ENCODE measurements around the gene SHOX.
"Not testable (repeated sequence)": the region's sequence is repeated elsewhere in the genome, so short reads cannot be mapped to it uniquely, and the experiment has no call there.

Gene SHOX

DNA sequence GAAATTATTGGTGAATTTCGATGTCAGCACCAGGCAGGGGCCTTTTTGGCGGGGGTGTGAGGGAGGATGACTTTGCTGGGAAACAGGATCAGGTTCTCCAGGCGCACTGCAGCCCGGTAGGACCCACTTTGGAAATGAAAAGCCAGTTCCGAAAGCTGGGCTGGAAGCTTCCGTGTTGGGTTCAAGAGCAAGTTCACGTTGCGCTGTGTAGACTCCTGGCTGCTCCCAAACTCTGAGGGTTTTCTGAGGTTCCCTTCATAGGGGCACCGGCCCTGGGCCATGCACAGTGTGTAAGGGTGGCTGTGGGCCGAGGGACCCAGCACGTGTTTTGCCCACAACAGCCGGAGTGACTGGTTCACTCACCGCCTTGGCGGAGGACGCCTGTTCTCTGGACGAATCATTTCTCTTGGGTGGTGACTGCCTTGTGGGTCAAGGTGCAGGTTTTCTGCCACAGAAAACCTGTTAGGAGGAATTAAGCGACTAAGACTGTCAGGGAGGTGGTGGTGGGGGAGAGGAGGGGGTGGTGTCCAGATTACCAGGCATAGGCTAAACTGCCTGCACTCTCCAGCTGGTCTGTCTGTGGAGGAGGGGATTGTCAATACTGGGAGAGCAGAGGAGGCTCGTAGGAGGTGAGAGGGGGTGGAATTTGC is 8.0 kb downstream of the SHOX start:
- no peak for DNase-seq

DNA sequence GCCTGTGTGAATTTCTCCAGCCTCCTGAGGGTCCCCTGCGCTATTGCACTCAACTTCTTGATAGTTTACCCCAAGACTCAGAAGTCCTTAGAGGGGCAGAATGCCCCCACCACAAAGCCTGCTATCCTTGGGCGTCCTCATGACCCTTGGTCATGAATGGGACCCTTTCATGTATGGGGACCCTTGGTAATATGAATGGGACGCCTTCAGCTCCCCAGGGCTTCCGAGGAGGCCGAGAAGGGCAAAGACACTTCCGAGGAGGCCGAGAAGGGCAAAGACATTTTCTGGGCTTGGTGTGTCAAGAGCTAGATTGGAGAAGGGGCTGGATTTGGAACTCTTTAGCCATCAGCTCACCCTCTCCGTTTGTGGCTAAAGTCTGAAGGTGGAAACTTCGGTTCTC is 8.6 kb downstream of the SHOX start:
- no peak for DNase-seq

DNA sequence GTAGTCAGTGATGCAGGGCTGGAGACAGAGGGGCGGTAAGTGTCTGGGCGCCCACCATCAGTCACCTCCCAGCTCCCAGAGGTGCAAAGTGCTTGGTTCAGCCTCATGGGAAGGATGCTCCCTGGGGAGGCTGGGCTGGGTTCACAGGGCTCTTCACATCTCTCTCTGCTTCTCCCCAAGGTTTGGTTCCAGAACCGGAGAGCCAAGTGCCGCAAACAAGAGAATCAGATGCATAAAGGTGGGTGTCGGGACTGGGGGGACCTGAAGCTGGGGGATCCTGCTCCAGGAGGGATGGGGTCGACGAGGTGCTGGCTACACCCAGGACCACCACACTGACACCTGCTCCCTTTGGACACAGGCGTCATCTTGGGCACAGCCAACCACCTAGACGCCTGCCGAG is 10.1 kb downstream of the SHOX start:
- DNase-seq: no peak

DNA sequence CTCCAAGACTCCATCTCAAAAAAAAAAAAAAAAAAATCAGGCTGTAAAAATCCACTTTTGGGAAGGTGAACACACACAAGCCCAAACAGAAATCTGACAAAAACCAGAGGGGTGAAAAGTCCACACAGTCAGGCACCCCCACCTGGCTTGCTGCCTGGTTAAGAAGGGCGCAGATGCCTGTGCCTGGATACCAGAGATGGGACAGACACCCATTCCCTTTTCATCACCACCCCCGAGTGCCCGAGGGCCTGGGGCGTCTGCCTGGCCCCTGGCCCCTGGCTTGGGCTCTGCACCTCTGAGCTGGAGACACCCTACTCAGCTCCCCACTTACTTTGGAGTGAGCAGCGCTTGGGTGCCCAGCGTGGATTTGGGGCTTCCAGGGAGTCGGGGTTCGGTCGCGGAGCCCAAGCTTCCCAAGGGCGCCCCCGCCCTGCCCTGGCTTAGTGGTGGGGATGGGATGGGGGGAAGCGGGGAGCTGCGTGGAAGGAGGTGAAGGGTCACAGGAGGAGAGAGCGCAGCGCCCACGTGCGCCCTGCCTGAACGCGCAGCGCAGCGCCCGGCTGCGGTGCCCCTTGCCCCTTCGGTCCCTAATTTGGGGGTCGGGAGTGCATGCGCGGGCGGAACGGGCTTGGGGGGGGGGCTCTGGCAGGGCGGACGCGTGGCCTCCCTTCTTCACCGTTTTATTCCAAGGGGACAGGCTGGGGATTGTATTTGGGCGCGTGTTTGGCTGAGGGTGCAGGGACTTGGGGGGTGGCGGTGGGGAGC is 11.3 kb downstream of the SHOX start:
- DNase-seq: no peak

DNA sequence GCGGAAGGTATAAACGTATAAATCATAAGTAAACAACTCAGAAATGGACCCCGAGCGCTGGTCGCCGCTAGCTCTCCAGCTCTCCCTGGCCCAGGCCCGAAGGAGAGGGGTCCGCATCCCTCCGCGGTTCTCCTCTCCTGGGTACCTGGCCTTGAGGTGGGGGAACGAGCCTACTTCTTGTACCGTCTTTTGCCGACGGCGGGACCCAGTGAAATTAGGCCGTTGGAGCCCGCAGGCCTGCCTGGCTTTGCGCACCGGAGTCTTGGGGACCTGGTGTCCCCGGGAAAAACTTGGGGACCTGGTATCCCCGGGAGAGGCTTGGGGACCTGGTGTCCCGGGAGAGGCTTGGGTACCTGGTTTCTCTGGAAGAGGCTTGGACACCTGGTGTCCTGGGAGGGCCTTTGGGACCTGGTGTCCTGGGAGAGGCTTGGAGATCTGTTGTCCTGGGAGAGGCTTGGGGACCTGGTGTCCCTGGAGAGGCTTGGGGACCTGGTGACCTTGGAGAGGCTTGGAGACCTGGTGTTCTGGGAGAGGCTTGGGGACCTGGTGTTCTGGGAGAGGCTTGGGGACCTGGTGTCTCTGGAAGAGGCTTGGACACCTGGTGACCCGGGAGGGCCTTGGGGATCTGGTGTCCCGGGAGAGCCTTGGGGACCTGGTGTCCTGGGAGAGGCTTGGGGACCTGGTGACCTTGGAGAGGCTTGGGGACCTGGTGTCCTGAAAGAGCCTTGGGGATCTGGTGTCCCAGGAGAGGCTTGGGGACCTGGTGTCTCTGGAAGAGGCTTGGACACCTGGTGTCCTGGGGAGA is 12.0 kb downstream of the SHOX start:
- no peak for DNase-seq

DNA sequence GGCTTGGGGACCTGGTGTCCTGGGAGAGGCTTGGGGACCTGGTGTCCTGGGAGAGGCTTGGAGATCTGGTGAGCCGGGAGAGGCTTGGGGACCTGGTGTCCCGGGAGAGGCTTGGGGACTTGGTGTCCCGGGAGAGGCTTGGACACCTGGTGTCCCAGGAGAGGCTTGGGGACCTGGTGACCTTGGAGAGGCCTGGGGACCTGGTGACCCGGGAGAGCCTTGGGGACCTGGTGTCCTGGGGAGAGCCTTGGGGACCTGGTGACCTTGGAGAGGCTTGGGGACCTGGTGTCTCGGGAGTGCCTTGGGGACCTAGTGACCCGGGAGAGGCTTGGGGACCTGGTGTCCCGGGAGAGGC is 12.6 kb downstream of the SHOX start:
- no peak for DNase-seq

DNA sequence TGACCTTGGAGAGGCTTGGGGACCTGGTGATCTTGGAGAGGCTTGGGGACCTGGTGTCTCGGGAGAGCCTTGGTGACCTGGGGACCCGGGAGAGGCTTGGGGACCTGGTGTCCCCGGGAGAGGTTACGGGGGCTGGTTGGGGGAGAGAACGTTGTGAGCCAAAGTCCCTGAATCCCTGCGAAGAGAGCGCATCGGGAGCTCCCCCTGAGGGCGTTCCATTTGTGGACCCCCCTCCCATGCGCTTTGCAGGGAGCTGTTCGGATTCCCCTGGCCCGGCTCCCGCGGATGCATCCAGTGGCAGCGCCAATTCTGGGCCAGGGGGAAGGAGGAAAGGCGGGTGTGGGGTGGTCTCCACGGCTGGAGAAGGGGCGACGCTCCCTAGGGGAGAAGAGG is 13.3 kb downstream of the SHOX start:
- no peak for DNase-seq

DNA sequence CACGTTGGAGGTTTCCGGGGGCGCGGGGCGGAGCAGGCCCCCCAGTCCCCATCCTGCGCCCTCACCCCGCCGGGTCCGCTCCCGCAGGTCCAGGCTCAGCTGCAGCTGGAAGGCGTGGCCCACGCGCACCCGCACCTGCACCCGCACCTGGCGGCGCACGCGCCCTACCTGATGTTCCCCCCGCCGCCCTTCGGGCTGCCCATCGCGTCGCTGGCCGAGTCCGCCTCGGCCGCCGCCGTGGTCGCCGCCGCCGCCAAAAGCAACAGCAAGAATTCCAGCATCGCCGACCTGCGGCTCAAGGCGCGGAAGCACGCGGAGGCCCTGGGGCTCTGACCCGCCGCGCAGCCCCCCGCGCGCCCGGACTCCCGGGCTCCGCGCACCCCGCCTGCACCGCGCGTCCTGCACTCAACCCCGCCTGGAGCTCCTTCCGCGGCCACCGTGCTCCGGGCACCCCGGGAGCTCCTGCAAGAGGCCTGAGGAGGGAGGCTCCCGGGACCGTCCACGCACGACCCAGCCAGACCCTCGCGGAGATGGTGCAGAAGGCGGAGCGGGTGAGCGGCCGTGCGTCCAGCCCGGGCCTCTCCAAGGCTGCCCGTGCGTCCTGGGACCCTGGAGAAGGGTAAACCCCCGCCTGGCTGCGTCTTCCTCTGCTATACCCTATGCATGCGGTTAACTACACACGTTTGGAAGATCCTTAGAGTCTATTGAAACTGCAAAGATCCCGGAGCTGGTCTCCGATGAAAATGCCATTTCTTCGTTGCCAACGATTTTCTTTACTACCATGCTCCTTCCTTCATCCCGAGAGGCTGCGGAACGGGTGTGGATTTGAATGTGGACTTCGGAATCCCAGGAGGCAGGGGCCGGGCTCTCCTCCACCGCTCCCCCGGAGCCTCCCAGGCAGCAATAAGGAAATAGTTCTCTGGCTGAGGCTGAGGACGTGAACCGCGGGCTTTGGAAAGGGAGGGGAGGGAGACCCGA is 14.0 kb downstream of the SHOX start:
- no peak for DNase-seq

DNA sequence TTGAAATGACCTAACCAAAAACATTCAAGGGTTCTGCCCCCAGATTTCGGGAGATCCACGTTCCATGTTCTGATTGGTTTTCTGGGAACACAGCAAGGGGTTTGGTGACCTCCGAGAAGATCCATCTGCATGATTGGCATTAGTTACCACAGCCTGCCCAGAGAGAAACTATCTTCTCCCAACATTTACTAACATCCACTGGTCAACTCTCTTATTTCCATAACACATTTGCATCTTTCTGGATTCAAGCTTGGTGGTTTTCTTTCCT is 15.6 kb downstream of the SHOX start:
- no peak for DNase-seq

DNA sequence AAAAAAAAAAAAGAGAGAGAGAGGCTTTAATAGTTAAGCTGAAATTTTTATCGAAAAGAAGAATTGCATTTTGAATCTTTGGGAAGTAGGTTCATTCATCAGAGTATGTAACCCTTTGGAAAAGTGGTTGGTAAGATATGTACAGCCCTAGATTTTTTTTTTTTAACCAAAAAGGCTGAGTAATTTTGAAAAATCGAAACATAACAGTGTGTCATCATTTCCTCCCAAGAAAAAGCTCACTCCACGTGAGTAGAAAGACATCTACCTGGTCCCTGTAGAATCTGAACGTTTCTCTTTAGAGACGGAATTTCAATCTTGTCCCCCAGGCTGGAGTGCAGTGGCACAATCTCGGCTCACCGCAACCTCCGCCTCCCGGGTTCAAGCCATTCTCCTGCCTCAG is 16.2 kb downstream of the SHOX start:
- DNase-seq: no peak

DNA sequence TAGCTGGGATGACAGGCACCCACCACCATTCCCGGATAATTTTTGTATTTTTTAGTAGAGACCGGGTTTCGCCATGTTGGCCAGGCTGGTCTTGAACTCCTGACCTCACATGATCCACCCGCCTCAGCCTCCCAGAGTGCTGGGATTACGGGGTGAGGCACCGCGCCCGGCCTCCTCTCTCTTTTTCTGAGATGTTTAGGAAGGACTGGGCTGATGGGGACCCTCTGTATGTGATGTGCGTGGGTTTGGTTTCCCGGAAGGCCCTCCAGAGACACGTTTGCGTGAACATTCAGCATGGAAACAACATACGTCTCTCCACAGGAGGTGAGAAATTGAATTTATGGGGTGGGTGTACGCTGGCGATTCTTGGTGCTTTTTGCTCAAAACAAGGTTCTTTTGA is 18.6 kb downstream of the SHOX start:
- DNase-seq: no peak

DNA sequence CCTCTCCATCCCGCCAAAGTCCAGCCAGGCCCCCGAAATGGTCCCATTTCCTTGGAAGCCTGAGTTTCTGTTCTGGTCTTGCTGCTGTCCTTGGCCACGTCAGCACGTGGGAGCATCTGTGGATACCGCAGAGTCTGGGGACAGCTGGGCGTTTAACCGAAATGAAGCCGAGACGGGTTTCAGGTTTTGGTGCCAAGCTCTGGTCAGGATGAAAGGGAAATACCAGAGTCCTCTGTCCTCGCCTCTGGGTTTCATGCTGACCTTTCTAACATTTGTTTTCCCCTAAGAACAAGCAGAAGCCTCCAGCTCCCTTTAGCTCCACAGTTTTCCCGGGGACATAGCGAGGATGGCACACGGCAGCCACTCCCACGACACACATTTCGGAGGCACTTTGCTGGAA is 19.7 kb downstream of the SHOX start:
- DNase-seq: no peak

DNA sequence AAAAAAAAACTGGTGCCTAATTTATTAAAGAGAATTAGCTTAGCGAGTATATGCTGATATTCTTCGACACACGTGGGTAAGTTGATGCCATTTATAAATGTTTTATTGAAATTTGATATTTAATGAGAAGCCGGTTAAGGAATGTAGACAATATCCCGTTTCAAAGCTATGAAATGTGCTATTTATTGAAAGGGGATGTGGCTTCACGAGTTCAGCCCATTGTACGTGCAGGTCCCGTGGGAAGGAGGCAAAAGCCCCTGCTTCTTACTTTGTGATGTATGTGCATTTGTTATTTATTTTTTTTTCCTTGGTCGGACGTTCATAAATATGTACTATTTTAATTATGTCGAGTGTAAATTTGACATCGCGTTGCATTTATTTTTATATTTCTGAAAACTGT is 20.2 kb downstream of the SHOX start:
- no peak for DNase-seq

DNA sequence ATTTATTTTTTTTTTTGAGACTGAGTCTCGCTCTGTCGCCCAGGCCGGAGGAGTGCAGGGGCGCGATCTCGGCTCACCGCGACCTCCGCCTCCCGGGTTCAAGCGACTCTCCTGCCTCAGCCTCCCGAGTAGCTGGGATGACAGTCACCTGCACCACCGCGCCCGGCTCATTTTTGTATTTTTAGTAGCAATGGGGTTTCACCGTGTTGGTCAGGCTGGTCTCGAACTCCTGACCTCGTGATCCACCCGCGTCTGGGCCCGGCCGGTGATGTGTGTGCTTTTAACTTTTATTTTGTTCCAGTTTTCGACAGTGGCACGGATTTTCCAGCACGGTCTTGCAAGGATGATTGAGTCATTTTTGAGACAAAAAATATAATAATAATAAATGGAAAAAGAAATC is 21.3 kb downstream of the SHOX start:
- not testable (repeated sequence) for DNase-seq

DNA sequence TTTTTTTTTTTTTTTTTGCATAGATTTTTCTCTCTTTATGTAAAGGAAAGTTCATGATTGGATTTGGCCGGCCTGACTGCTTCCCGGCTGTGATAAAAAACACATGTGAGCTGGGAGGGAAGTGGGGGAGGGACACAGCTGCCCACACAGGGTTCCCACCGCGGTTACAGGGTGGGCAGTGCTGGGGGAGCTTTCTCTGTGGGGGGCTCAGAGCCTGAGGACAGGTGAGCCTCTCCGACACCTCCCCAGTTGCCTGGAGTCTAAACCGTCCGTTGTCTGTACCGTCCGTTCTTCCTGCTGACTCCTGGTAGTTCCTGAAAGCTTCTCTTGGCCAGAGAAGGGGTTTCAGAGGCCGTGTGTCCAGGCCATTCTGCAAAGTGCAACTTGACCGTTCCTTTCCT is 21.8 kb downstream of the SHOX start:
- no peak for DNase-seq

DNA sequence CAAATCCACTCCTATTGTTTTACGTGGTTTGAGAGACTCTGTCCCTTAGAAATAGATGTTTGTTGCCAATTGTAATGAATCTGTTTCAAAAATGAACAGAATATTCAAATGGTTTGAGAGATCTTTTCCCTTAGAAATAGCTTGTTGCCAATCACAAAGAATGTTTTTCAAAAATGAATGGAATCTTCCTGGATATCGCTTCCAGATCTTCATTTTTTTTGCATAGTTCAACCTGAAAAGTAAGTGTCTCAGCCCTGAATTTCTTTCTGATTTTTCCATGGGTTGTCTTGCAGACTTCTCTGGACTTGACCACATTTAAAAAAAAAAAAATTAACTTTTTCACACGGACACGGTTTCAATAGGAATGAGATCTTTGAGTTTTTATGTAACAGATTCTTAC is 22.7 kb downstream of the SHOX start:
- DNase-seq: no peak

DNA sequence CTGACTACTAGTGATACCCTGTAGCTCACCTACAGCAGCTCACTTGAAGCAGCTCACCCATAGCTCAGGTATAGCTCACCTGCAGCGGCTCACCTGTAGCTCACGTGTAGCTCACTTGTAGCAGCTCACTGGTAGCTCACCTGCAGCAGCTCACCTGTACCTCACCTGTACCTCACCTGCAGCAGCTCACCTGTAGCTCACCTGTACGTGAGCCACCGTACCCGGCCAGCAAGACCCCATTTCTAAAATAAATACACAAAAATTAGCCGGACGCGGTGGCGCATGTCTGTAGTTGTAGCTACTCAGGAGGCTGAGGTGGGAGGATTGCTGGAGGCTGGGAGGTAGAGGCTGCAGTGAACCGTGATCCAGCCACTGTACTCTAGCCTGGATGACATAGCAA is 30.6 kb downstream of the SHOX start:
- no peak for DNase-seq

DNA sequence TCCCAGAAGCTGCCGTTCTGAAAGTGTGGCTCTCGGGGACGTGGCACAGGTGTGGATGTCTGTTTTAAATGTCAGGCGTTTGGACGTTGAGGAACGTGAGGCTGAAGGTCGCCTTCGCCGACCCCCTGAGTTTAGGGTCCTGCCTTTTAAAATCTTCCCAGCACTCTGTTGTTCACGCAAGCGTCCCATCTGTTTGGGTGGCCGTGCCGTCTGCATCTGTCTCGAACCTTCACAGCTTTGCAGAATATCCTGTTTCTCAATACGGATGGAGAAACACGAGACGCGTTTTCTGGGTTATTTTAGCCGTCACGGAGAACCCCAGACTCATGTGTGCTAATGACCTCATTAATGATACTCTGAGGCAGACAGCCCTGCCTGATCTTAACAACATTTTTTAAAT is 31.5 kb downstream of the SHOX start:
- DNase-seq: no peak

DNA sequence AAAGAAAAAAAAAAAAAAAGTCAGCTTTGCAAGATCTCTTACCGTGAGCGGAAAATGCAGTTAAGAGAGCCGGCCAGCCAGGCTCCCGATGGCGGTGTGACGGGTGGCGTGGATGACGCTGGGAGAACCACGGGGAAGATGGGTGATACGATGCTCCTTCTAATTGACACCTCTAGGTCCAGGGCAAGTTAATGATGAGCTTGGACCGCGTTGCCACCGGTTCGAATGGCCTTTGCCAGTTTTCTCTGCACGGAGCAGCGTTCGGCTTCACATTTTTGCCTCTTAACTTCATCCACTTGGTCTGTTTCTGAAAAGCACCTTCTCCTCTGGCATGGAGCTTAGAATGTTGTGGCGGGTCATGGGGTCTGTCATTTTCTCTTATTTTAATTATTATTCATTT is 33.2 kb downstream of the SHOX start:
- no peak for DNase-seq

DNA sequence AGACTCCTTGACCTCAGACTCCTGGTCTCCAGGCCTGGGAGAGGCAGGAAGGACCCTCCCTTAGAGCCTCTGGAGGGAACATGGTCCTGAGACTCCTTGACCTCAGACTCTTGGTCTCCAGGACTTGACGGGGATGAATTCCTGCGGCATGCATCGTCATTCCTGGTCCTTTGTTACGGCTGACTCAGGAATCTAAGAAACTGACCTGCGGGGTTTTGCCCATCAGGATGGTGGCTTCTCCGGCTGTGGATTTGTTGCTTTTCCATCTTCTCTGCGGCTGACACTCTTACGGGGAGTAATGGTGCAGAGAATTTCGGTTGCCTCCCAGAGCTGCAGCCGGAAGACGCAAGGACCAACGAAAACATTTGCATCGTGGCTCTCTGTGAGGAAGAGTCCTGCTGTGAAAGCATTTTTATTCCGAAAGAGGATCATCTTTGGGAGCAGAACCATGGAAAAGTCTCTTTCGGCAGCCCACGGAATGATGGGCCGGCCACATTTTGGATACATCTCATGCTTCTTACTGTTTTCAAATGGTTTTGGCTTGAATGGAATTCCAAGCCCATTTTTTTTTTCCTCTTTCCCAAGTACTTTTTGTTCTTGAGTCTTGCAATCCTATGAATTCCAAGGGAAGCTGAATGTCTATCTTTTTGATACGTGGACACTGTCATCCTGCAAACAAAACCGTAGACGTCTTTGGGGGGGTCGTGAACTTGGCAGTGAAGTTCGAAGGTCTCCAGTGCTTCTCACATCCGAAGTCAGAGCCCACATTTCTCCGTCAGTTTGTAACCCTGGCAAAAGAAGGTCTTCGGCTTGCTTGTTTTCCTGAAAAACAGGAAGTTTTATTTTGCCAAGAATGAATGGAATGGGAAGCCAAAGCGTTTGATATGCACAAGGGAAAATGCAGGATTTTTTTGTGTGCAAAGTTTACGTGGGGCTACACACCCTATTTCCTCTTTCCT is 36.5 kb downstream of the SHOX start:
- DNase-seq: no peak

DNA sequence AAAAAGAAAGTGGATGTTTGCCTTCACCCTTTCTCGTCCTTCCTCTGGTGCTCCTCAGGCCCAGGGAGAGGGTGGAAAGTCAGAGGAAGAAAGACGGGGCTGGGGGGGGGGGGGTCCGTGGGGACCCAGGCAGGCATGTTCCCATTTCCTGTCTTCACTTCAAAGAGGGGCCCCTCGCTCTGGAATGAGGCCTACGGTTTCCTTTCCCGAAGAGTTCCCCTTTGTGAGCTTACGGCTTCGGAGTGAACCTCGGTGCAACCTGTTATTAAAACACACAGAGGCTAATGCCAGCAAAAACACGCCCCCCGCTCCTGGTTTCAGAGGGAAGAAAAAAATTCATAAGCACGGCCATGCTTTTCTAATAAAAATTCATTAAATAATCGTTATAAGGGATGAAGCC is 40.1 kb downstream of the SHOX start:
- no peak for DNase-seq

DNA sequence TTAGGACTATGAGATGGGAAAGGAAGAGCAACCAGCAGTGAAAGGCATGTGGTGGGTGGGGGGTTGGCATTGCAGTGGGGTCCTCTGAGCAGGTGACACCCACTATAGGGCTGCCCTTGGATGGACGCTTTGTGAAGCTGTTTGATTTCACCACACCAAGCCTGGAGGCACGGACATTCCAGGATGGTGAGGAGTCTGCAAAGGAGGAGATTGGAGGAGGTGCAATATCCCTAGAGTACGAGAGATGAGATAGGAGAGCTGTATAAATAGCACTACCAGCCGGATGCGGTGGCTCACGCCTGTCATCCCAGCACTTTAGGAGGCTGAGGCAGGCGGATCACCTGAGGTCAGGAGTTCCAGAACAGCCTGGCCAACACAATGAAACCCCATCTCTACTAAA is 42.3 kb downstream of the SHOX start:
- DNase-seq: no peak
